H1 (cell line): ENCODE measurements around the gene RNU11. TPM values are rescaled to one million over a fixed set of nuclear protein-coding genes. Genes with fewer than 3 reads are reported as not detected.

ENCODE experiments used
- ASH2L ChIP-seq: fragments of 200-600, 300-600 bp; sonication (generic); IDR thresholded peaks from one replicate; pipeline ENCODE4 v1.7.1; 2017; ENCODE audit warnings: low read length
- BCL11A ChIP-seq, 2 experiments: IDR thresholded peaks; one replicate each; pipeline ENCODE4 v1.6.1; 2011; ENCODE audit warnings: low read depth in 2 of 2, low read length in 2 of 2, mild to moderate bottlenecking in 2 of 2
- CBX8 ChIP-seq: fragments of 300-800, 300-1000 bp; sonication (generic); IDR thresholded peaks from 2 replicates; pipeline ENCODE4 v1.7.1; 2016; ENCODE audit warnings: low read depth, low read length, borderline replicate concordance
- CEBPB ChIP-seq: IDR thresholded peaks from 2 replicates; pipeline ENCODE4 v1.6.1; 2012; ENCODE audit warnings: low read depth, low read length
- CHD1 ChIP-seq: IDR thresholded peaks from 2 replicates; pipeline ENCODE4 v1.6.1; 2012; ENCODE audit warnings: low read depth, low read length, improper control_type of control experiment
- CHD2 ChIP-seq: IDR thresholded peaks from 2 replicates; pipeline ENCODE4 v1.6.1; 2012; ENCODE audit warnings: low read length, improper control_type of control experiment
- CREB1 ChIP-seq: IDR thresholded peaks from 2 replicates; pipeline ENCODE4 v1.6.1; 2012; ENCODE audit warnings: inconsistent platforms
- EZH2 ChIP-seq: fragments of 200-600 bp; sonication (generic); IDR thresholded peaks from 2 replicates; pipeline ENCODE4 v1.7.1; 2012; ENCODE audit warnings: low read depth, mild to moderate bottlenecking, moderate library complexity, low read length, inconsistent platforms; ENCODE audit not compliant: severe bottlenecking
- JUN ChIP-seq: IDR thresholded peaks from 2 replicates; pipeline ENCODE4 v1.6.1; 2011; ENCODE audit warnings: low read depth, mild to moderate bottlenecking, improper control_type of control experiment, low read length
- KDM4A ChIP-seq: IDR thresholded peaks from one replicate; pipeline ENCODE4 v1.7.1; 2012; ENCODE audit warnings: low read depth, mild to moderate bottlenecking, moderate library complexity, low read length, inconsistent platforms; ENCODE audit not compliant: severe bottlenecking
- POLR2A ChIP-seq, 2 experiments: IDR thresholded peaks; 1 replicate in 1 of 2; 2 replicates in 1 of 2; pipeline ENCODE4 v1.6.1; 2011; ENCODE audit warnings: low read depth in 2 of 2, low read length in 2 of 2, mild to moderate bottlenecking in 2 of 2; ENCODE audit errors: control extremely low read depth in 1 of 2
- POU5F1 ChIP-seq: IDR thresholded peaks from 2 replicates; pipeline ENCODE4 v1.6.1; 2011; ENCODE audit warnings: low read depth, mild to moderate bottlenecking, low read length, moderate library complexity
- RBBP5 ChIP-seq: IDR thresholded peaks from 2 replicates; pipeline ENCODE4 v1.7.1; 2012; ENCODE audit warnings: low read depth, mild to moderate bottlenecking, inconsistent platforms, low read length, moderate library complexity, borderline replicate concordance
- RNF2 ChIP-seq: fragments of 200-900, 300-1000 bp; sonication (generic); IDR thresholded peaks from 2 replicates; pipeline ENCODE4 v1.7.1; 2016; ENCODE audit warnings: borderline replicate concordance, low read depth, mild to moderate bottlenecking, antibody characterized with exemption, low read length; ENCODE audit not compliant: poor library complexity, severe bottlenecking; ENCODE audit errors: missing control alignments
- RXRA ChIP-seq: IDR thresholded peaks from 2 replicates; pipeline ENCODE4 v1.6.1; 2011; ENCODE audit warnings: low read depth, mild to moderate bottlenecking, low read length, moderate library complexity; ENCODE audit not compliant: insufficient read depth
- SRF ChIP-seq: IDR thresholded peaks from 2 replicates; pipeline ENCODE4 v1.6.1; 2011; ENCODE audit warnings: mild to moderate bottlenecking, low read depth, low read length, moderate library complexity
- SUZ12 ChIP-seq: fragments of 200-600 bp; sonication (generic); IDR thresholded peaks from 2 replicates; pipeline ENCODE4 v1.6.1; 2012; ENCODE audit warnings: mild to moderate bottlenecking, inconsistent platforms, low read length, moderate library complexity, mixed read lengths
- TAF7 ChIP-seq: optimal IDR thresholded peaks from 2 replicates; pipeline ENCODE3; 2011; ENCODE audit warnings: low read depth, mild to moderate bottlenecking, inconsistent platforms, low read length, moderate library complexity, borderline replicate concordance
- TCF12 ChIP-seq: IDR thresholded peaks from 2 replicates; pipeline ENCODE4 v1.6.1; 2011; ENCODE audit warnings: low read depth, mild to moderate bottlenecking, low read length
- YY1 ChIP-seq: IDR thresholded peaks from 2 replicates; pipeline ENCODE4 v1.6.1; 2011; ENCODE audit warnings: low read depth, mild to moderate bottlenecking, low read length
- polyA plus RNA-seq, 7 experiments: library from polyadenylated mRNA; depleted of rRNA in 3 of 7; stranded (reverse) in 5 of 7; unstranded in 2 of 7; fragments of >200 nt in 5 of 7; fragments of 200-250 nt in 2 of 7; gene quantifications; 1 replicate in 5 of 7; 2 replicates in 1 of 7; 4 replicates in 1 of 7; pipeline versions ENCODE4 v1.2.1 to v1.2.3, GENCODE V29; 2011 to 2013; ENCODE audit warnings: missing spikeins in 2 of 7, mixed read lengths in 2 of 7
- total RNA-seq: library from RNA; stranded (reverse); fragmentation: NEBNext Ultra II Directional; extraction: Animal tissue kit (Norgen Biotek cat#: 25700); gene quantifications from 2 replicates; pipeline ENCODE4 v1.2.1, GENCODE V29; 2021
- TF ChIP-seq, protein P1 (sequence below): IDR thresholded peaks from 2 replicates; pipeline ENCODE4 v1.6.1; 2012; ENCODE audit warnings: inconsistent platforms
- TF ChIP-seq, protein P2 (sequence below): IDR thresholded peaks from 2 replicates; pipeline ENCODE4 v1.6.1; 2011; ENCODE audit warnings: low read depth, mild to moderate bottlenecking, low read length; ENCODE audit not compliant: insufficient read depth
- TF ChIP-seq, protein P3 (sequence below): IDR thresholded peaks from 2 replicates; pipeline ENCODE4 v1.6.1; 2012; ENCODE audit warnings: inconsistent platforms

The RNU11 gene
- total and polyA plus RNA-seq, 2 of the 8 experiments (the other 6 are each of a cell fraction or from before 2014, with no cell fraction given) = not detected

DNA sequence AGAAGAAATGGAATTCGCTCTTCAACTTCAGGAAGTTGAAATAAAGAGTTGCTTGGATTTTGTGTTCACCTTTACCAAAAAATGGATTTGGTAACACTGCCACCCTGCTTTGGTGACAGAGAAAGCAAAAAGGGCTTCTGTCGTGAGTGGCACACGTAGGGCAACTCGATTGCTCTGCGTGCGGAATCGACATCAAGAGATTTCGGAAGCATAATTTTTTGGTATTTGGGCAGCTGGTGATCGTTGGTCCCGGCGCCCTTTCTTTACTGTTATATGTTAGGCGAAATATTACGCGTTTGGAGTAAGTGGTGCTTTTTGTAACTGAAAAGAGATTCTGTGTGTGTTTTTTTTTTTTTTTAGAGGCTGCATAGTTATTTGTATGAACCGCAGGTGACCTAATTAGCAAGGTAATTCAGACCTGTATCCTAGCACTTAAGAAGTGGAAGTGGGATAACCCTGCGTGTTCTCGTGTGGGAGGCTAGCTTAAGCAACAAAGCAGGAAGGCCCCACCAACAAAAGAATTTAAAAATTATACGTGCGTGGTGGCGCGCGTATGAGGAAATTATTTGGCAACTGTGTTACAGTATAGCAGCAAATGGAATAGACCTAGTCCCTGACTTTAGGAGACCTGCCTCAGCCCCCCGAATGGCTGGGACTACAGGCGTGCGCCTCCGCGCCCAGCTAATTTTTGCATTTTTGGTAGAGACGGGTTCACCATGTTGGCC is at the start of gene RNU11 (continued):
- TF ChIP-seq EZH2 = no peak
- TF ChIP-seq ASH2L = no peak
- TF ChIP-seq, protein P1, sequence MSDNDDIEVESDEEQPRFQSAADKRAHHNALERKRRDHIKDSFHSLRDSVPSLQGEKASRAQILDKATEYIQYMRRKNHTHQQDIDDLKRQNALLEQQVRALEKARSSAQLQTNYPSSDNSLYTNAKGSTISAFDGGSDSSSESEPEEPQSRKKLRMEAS = no peak; the same call in 1 of the 2 replicates
- TF ChIP-seq TCF12 = peak; percentile 96
- TF ChIP-seq POLR2A (IDR thresholded peaks at IDR 0.05; ENCODE audit: control extremely low read depth in 1 of 2, low read depth in 2 of 2, low read length in 2 of 2) = peak; percentile 100
- TF ChIP-seq CHD2 = peak; percentile 77; the same call in 1 of the 2 replicates
- no peak for TF ChIP-seq CBX8
- TF ChIP-seq CHD1 = no peak
- peak; percentile 46 to 76 for TF ChIP-seq BCL11A (IDR thresholded peaks at IDR 0.05; ENCODE audit: low read depth in 2 of 2, low read length in 2 of 2)
- TF ChIP-seq RNF2 = no peak
- no peak for TF ChIP-seq RBBP5
- peak; percentile 10; the same call in 1 of the 2 replicates for TF ChIP-seq SRF
- TF ChIP-seq, protein P2, sequence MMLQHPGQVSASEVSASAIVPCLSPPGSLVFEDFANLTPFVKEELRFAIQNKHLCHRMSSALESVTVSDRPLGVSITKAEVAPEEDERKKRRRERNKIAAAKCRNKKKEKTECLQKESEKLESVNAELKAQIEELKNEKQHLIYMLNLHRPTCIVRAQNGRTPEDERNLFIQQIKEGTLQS = no peak
- TF ChIP-seq TAF7 = peak; percentile 100
- peak; percentile 61; the same call in 1 of the 2 replicates for TF ChIP-seq CREB1
- TF ChIP-seq, protein P3, sequence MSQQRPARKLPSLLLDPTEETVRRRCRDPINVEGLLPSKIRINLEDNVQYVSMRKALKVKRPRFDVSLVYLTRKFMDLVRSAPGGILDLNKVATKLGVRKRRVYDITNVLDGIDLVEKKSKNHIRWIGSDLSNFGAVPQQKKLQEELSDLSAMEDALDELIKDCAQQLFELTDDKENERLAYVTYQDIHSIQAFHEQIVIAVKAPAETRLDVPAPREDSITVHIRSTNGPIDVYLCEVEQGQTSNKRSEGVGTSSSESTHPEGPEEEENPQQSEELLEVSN = 0 out of 2 replicates have a peak, but pooled peaks have one; percentile 5
- peak; percentile 21; the same call in 1 of the 2 replicates for TF ChIP-seq YY1
- no peak for TF ChIP-seq CEBPB
- no peak for TF ChIP-seq RXRA
- TF ChIP-seq SUZ12 = peak; percentile 42; the same call in 1 of the 2 replicates
- TF ChIP-seq POU5F1 = no peak
- TF ChIP-seq KDM4A = no peak
- TF ChIP-seq JUN = no peak
